H9 (cell line): Measurements from ENCODE around the gene ZNF831. TPM values are rescaled to one million over a fixed set of nuclear protein-coding genes. Genes with fewer than 3 reads are reported as not detected.

Source experiments
- DNase-seq: peaks from one replicate; pipeline ENCODE4 v3.0.0-alpha.2; 2017
- H2AFZ ChIP-seq: one replicate; pipeline ENCODE4 v1.6.1; 2013; ENCODE audit warnings: mild to moderate bottlenecking, low read length, control low read depth, moderate library complexity
- H2AK5ac ChIP-seq: 2 replicates; pipeline ENCODE4 v1.6.1; 2013; ENCODE audit warnings: low read length, control low read depth, mixed read lengths; ENCODE audit not compliant: insufficient read length
- H2BK120ac ChIP-seq: one replicate; pipeline ENCODE4 v1.6.1; 2013; ENCODE audit warnings: low read depth, mild to moderate bottlenecking, low read length, control low read depth, inconsistent platforms; ENCODE audit not compliant: poor library complexity, severe bottlenecking
- H2BK12ac ChIP-seq: 2 replicates; pipeline ENCODE4 v1.6.1; 2013; ENCODE audit warnings: low read length, control low read depth, mixed read lengths, low read depth; ENCODE audit not compliant: insufficient read length
- H2BK15ac ChIP-seq: 2 replicates; pipeline ENCODE4 v1.6.1; 2013; ENCODE audit warnings: low read depth, low read length, control low read depth
- H2BK20ac ChIP-seq: one replicate; pipeline ENCODE4 v1.6.1; 2013; ENCODE audit warnings: low read depth, mild to moderate bottlenecking, low read length, control low read depth, inconsistent platforms; ENCODE audit not compliant: poor library complexity, severe bottlenecking
- H2BK5ac ChIP-seq: 2 replicates; pipeline ENCODE4 v1.6.1; 2013; ENCODE audit warnings: low read length, control low read depth, mixed read lengths; ENCODE audit not compliant: insufficient read length
- H3K14ac ChIP-seq: 2 replicates; pipeline ENCODE4 v1.6.1; 2013; ENCODE audit warnings: low read length, control low read depth; ENCODE audit not compliant: insufficient read depth
- H3K18ac ChIP-seq: 2 replicates; pipeline ENCODE4 v1.6.1; 2013; ENCODE audit warnings: low read depth, mild to moderate bottlenecking, mixed read lengths, low read length, control low read depth; ENCODE audit not compliant: insufficient read length
- H3K23ac ChIP-seq: 2 replicates; pipeline ENCODE4 v1.6.1; 2013; ENCODE audit warnings: low read length, control low read depth, mixed read lengths, low read depth; ENCODE audit not compliant: insufficient read length
- H3K23me2 ChIP-seq: 2 replicates; pipeline ENCODE4 v1.6.1; 2013; ENCODE audit warnings: low read depth, mild to moderate bottlenecking, mixed read lengths, low read length, control low read depth; ENCODE audit not compliant: insufficient read length, poor library complexity, severe bottlenecking
- H3K27ac ChIP-seq: 2 replicates; pipeline ENCODE4 v1.5.1; 2013; ENCODE audit warnings: low read length, control low read depth, mixed read lengths, low read depth; ENCODE audit not compliant: insufficient read length
- H3K27me3 ChIP-seq: 2 replicates; pipeline ENCODE4 v1.6.1; 2013; ENCODE audit warnings: low read length, control low read depth, inconsistent platforms; ENCODE audit not compliant: insufficient read depth
- H3K4ac ChIP-seq: 2 replicates; pipeline ENCODE4 v1.6.1; 2013; ENCODE audit warnings: low read depth, mild to moderate bottlenecking, control low read depth, inconsistent platforms, low read length, moderate library complexity
- H3K4me1 ChIP-seq: 2 replicates; pipeline ENCODE4 v1.6.1; 2013; ENCODE audit warnings: low read length, control low read depth, inconsistent platforms; ENCODE audit not compliant: insufficient read depth
- H3K4me2 ChIP-seq: 2 replicates; pipeline ENCODE4 v1.6.1; 2013; ENCODE audit warnings: low read length, control low read depth, mixed read lengths; ENCODE audit not compliant: insufficient read length, insufficient read depth
- H3K56ac ChIP-seq: 2 replicates; pipeline ENCODE4 v1.6.1; 2013; ENCODE audit warnings: low read depth, mild to moderate bottlenecking, mixed read lengths, low read length, control low read depth; ENCODE audit not compliant: insufficient read length
- H3K79me1 ChIP-seq: 2 replicates; pipeline ENCODE4 v1.6.1; 2013; ENCODE audit warnings: low read depth, mild to moderate bottlenecking, moderate library complexity, low read length, control low read depth, inconsistent platforms; ENCODE audit not compliant: insufficient read depth, poor library complexity, severe bottlenecking
- H3K79me2 ChIP-seq: 2 replicates; pipeline ENCODE4 v1.6.1; 2013; ENCODE audit warnings: low read length, control low read depth, inconsistent platforms; ENCODE audit not compliant: insufficient read depth
- H3K9ac ChIP-seq: 2 replicates; pipeline ENCODE4 v1.6.1; 2013; ENCODE audit warnings: low read length, control low read depth, mixed read lengths; ENCODE audit not compliant: insufficient read length; ENCODE audit errors: extremely low read depth
- H3K9me3 ChIP-seq: one replicate; pipeline ENCODE4 v1.6.1; 2013; ENCODE audit warnings: low read depth, low read length, inconsistent platforms; ENCODE audit not compliant: control insufficient read depth
- H3T11ph ChIP-seq: one replicate; pipeline ENCODE4 v1.6.1; 2013; ENCODE audit warnings: mild to moderate bottlenecking, low read length, control low read depth, inconsistent platforms
- H4K20me1 ChIP-seq: one replicate; pipeline ENCODE4 v1.6.1; 2013; ENCODE audit not compliant: control insufficient read depth, insufficient read length, insufficient read depth
- H4K5ac ChIP-seq: 2 replicates; pipeline ENCODE4 v1.6.1; 2013; ENCODE audit warnings: low read depth, mild to moderate bottlenecking, mixed read lengths, low read length, control low read depth; ENCODE audit not compliant: insufficient read length
- H4K8ac ChIP-seq: replicated peaks from 2 replicates; pipeline ENCODE4 v1.6.1; 2013; ENCODE audit warnings: low read length, control low read depth, mixed read lengths, low read depth; ENCODE audit not compliant: insufficient read length
- H4K91ac ChIP-seq: 2 replicates; pipeline ENCODE4 v1.6.1; 2013; ENCODE audit warnings: low read depth, mild to moderate bottlenecking, moderate library complexity, mixed read lengths, low read length, control low read depth; ENCODE audit not compliant: insufficient read length
- H3K27ac Mint-ChIP-seq, 3 experiments: 2 replicates in 2 of 3; 3 replicates in 1 of 3; pipeline ENCODE4 v1.8.0; 2020 to 2021; ENCODE audit warnings: mixed read lengths in 3 of 3, mild to moderate bottlenecking in 1 of 3, moderate library complexity in 1 of 3
- H3K27me3 Mint-ChIP-seq: 2 replicates; pipeline ENCODE4 v1.8.0; 2021; ENCODE audit warnings: low read depth, mild to moderate bottlenecking, moderate library complexity, mixed read lengths
- H3K36me3 Mint-ChIP-seq, 3 experiments: 2 replicates in 2 of 3; 3 replicates in 1 of 3; pipeline ENCODE4 v1.8.0; 2020 to 2021; ENCODE audit warnings: low read depth in 3 of 3, mixed read lengths in 3 of 3; ENCODE audit not compliant: insufficient read depth in 1 of 3
- H3K4me1 Mint-ChIP-seq, 2 experiments: 2 replicates each; pipeline ENCODE4 v1.8.0; 2020; ENCODE audit warnings: mixed read lengths in 2 of 2
- H3K4me3 Mint-ChIP-seq, 2 experiments: 2 replicates in 1 of 2; 3 replicates in 1 of 2; pipeline ENCODE4 v1.8.0; 2020 to 2021; ENCODE audit warnings: mild to moderate bottlenecking in 2 of 2, mixed read lengths in 2 of 2, moderate library complexity in 1 of 2
- H3K9me3 Mint-ChIP-seq, 2 experiments: 2 replicates in 1 of 2; 3 replicates in 1 of 2; pipeline ENCODE4 v1.8.0; 2020; ENCODE audit warnings: mild to moderate bottlenecking in 2 of 2, mixed read lengths in 2 of 2, moderate library complexity in 1 of 2
- CTCF ChIP-seq: fragments of 200-600 bp; sonication (generic); conservative IDR thresholded peaks from 3 replicates; pipeline ENCODE4 v1.8.0; 2021; ENCODE audit warnings: antibody characterized with exemption, mild to moderate bottlenecking
- WGBS: extraction: QIAGEN DNeasy Blood & Tissue Kit; methylation state at CpG from one replicate; pipeline ENCODE4 v1.1.7; 2013; ENCODE audit warnings: missing lambda C conversion rate, low lambda C conversion rate, mixed read lengths; ENCODE audit not compliant: insufficient read length; ENCODE audit errors: extremely low coverage; 5-methylcytosine and 5-hydroxymethylcytosine counted together
- total RNA-seq: library from RNA; stranded (reverse); gene quantifications from 2 replicates; pipeline ENCODE4 v1.2.1, GENCODE V29; 2021

Gene ZNF831
- total RNA-seq, 1 experiment from 2014 or later, result not detected

GRCh38 chr20:59152559-59153354 is 10.9 kb upstream of the ZNF831 start:
- Histone ChIP-seq H4K8ac (no peak overlapping the region), H2BK120ac (no peak overlapping the region), H3K18ac (no peak overlapping the region), H3K9me3 (no peaks in the 10 kb centered on the region), H4K20me1 (no peaks in the 10 kb centered on the region), H3K4ac (no peak overlapping the region), H2BK20ac (no peak overlapping the region), H3K56ac (no peak overlapping the region), H3K14ac (no peak overlapping the region; the same call in 1 of the 2 replicates), H3K4me1 (no peaks in the 10 kb centered on the region), H3K79me1 (no peaks in the 10 kb centered on the region), H3T11ph (no peak overlapping the region), H4K5ac (no peak overlapping the region), H3K9ac (no peak overlapping the region), H3K27me3 (no peaks in the 10 kb centered on the region), H2AFZ (no peak overlapping the region), H3K79me2 (no peaks in the 10 kb centered on the region), H3K23ac (no peak overlapping the region), H3K23me2 (no peaks in the 10 kb centered on the region), H2BK12ac (no peak overlapping the region), H3K27ac (no peak overlapping the region), H2AK5ac (no peak overlapping the region), H3K4me2 (no peak overlapping the region), H2BK15ac (no peak overlapping the region), H2BK5ac (no peak overlapping the region), H4K91ac (no peak overlapping the region)
- H3K27ac Mint-ChIP-seq, result no peak overlapping the region; a peak in 1 of 7 replicates
- H3K36me3 Mint-ChIP-seq, result no peaks in the 10 kb centered on the region; a peak in 2 of 7 replicates
- H3K9me3 Mint-ChIP-seq, result no peaks in the 10 kb centered on the region; a peak in 1 of 5 replicates
- H3K4me3 Mint-ChIP-seq, result no peak overlapping the region
- H3K4me1 Mint-ChIP-seq, result peaks cover 0 to under 1% of the 10 kb centered on the region in 2 experiments; a peak in 2 of 4 replicates
- peaks cover 19% of the 10 kb centered on the region for H3K27me3 Mint-ChIP-seq
- no CpG with 5 or more reads among the region's 8 CpGs for WGBS
- DNase-seq, result no peak
- no peak for TF ChIP-seq CTCF
